HG03521 (cell line): ENCODE measurements around the gene CPNE5.
"Not testable (repeated sequence)": the region's sequence is repeated elsewhere in the genome, so short reads cannot be mapped to it uniquely, and the experiment has no call there.

ENCODE experiments used
- ATAC-seq: cut with Tn5 transposase; IDR thresholded peaks from one replicate; pipeline ENCODE4 v1.9.1; 2021; ENCODE audit warnings: mild to moderate bottlenecking, moderate library complexity; ENCODE audit not compliant: unreplicated experiment

CPNE5 gene

GRCh38 chr6:36817176-36817817 lies 21.9 kb downstream of the CPNE5 start:
- ATAC-seq: no peak

GRCh38 chr6:36815962-36816735 lies 23.1 kb downstream of the CPNE5 start:
- no peak for ATAC-seq

- ATAC-seq: no peak
Observed at GRCh38 chr6:36814249-36814648, 25.0 kb downstream of the CPNE5 start.

DNA sequence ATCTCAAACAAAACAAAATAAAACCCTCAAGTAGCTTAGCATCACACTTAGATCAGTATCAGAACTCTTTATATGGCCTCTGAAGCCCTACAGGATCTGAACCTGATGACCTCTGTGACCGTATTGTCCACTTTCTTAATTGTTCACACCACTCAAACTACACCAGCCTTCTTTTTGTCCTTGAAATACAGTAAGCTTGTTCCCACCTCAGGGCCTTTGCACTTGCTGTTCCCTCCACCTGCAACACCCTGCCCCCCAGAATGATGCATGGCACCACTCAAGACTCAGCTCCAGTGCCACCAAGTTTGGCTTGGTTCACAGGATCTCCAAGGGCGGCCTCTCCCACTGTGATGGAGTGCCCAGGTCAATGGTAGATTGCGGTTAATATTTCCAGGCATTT lies 25.7 kb downstream of the CPNE5 start:
- no peak for ATAC-seq

DNA sequence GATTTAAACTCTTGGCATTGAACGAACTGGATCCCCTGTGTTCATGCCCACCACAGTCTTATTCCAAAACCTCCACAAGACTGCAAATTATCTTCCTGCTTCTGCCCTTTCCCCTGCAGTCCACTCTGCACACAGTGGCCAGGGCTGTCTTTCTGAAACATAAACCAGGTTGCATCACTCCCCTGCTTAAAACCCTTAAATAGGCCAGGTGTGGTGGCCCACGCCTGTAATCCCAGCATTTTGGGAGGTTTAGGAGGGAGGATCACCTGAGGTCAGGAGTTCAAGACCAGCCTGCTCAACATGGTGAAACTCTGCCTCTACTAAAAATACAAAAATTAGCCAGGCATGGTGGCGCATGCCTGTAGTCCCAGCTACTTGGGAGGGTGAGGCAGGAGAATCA lies 26.2 kb downstream of the CPNE5 start:
- ATAC-seq: not testable (repeated sequence)

DNA sequence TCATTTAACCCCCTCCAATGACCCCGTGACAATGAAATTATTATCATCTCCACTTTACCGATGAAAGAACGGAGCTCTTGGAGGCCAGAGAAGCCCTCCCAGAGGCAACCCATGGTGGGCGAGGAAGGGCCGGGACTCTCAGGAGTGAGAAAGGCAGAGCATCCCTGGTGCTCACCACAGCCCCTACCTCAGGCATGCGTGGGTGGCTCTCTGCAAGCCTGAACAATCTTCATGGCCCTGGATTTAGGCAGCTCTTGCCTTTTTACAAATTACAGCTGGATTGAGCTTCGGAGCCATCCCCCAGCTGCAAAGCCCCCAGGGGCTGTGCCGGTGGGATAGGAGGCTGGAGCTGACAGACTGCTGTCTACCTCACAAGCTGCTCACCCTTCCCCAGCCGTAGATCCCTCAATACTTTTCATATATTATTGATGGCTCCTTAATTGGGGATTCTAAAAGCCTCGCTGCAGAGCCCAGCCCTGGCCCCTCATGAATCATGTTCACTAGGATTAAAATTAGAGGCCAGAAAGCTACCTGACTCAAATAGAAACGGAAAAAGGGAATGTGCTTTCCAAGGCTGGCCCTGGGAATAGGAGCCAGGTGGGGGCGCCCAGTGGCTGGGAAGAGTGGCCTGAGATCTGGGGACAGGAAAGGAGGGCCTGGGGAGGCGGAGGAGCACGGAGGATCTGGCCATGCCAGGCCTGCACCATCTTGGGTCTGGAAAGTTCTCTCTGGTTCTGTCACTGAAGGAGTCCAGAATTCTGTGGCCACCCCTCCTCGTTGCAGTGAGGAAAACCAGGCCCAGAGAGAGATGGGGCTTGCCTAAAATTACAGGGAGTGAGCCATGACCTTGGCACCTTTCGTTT lies 29.1 kb downstream of the CPNE5 start:
- ATAC-seq: no peak

DNA sequence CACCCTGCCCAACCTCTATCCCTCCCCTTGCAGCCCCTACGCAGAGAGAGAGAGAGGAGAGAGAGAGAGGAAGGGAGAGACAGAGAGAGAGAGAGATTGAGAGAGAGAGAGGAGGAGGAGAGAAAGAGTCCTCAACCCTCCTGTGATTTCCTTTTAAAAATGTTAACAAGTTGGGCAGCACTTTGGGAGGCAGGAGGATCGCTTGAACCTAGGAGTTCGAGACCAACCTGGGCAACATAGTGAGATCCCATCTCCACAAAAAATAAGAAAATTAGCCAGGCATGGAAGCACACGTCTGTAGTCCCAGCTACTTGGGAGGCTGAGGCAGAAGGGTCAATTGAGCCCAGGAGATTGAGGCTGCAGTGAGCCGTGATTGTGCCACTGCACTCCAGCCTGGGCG lies 30.1 kb downstream of the CPNE5 start:
- no peak for ATAC-seq

- ATAC-seq: no peak
Observed at GRCh38 chr6:36808634-36809033, 30.6 kb downstream of the CPNE5 start.

DNA sequence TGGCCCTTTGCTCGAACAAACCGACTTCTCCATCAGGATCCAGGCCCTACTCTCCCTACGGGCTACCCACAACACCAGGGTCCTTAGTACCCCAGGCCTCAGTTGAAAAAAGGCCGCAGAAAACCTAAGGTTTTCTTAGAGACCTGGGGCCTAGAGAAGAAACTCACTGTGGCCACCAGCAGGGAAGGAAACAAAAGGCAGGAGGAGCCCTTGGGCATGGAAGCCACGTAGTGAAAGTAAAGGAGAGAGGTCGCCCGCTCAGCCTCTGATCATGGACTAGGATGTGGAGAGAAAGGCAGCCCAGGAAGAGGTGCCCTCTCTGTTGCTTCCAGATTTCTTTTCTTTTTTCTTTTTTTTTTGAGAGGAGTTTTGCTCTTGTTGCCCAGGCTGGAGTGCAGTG lies 31.5 kb downstream of the CPNE5 start:
- no peak for ATAC-seq

DNA sequence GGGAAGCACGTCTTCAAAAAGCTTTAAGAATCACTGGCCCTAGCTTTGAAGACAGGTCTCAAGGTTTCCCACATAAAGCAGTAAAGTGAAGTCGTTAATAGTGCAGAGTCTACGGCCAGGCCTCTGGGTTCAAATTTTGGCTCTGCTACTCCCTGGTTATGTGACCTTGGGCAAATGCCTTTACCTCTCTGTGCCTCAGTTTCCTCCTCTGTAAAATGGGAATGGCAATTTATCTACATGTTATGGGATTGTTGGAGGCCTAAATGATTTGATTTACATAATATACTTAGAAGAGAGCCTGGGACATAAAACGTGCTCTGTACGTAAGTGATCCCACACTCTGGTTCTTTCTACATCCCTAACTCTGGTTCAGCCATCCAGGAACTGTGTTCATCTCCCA lies 32.1 kb downstream of the CPNE5 start:
- ATAC-seq: no peak

DNA sequence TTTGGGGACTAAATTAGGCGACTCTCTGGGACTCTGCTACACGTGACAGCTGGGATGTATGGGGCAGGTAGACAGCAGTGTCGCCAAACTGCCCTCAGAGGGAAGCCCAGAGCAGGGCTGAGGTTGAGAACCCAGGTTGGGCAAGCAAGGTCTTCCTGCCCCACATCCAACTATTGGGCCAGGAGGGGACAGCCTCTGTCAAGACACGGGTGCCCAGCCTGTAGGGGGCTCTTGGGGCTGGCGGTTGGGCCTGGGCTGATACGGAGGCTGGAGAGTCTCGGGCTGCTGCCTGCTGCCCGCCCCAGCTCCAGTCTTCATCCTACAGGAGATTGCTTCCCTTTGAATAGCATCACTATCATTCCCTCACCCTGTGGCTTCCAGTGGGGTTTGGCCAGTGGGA lies 33.3 kb downstream of the CPNE5 start:
- no peak for ATAC-seq

- no peak for ATAC-seq
Observed at GRCh38 chr6:36805096-36805797, 34.0 kb downstream of the CPNE5 start.

GRCh38 chr6:36804563-36804962 lies 34.7 kb downstream of the CPNE5 start:
- no peak for ATAC-seq

GRCh38 chr6:36803908-36804307 lies 35.3 kb downstream of the CPNE5 start:
- ATAC-seq: no peak

DNA sequence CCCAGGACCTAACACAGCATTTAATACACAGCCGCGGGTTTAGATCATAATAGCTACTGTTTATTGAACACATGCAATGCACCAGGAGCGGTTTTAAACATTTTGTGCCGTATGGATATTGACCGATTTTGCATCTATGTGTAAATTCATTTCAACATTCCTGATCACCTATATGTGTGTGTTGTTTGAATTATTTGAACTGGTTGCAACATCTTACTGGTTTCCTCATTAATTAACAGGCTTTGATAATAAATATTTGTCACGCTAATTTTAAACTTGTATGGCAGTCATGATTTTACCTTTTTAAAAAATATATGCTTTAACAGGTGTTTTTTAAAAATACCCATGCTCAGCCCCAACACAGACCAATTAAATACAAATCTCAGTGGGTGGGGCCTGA lies 35.8 kb downstream of the CPNE5 start:
- ATAC-seq: no peak

GRCh38 chr6:36800223-36801076 lies 38.8 kb downstream of the CPNE5 start:
- no peak for ATAC-seq

GRCh38 chr6:36798852-36799251 lies 40.4 kb downstream of the CPNE5 start:
- no peak for ATAC-seq

- no peak for ATAC-seq
Observed at GRCh38 chr6:36797653-36798052, 41.6 kb downstream of the CPNE5 start.

DNA sequence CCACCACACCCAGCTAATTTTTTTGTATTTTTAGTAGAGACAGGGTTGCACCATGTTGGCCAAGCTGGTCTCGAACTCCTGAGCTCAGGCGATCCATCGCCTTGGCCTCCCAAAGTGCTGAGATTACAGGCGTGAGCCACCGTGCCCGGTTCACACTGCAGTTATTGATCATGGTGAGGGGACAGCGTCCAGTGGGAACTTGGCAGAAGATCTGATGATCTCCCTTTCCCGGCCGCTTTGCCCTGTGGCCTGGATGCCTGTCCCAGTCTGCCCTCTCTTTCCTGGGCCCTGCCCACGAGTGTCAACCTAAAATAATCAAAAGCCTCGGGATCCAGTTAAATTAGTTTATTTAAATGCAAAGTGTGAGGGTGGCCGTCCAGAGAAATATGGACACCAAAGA lies 42.2 kb downstream of the CPNE5 start:
- no peak for ATAC-seq

DNA sequence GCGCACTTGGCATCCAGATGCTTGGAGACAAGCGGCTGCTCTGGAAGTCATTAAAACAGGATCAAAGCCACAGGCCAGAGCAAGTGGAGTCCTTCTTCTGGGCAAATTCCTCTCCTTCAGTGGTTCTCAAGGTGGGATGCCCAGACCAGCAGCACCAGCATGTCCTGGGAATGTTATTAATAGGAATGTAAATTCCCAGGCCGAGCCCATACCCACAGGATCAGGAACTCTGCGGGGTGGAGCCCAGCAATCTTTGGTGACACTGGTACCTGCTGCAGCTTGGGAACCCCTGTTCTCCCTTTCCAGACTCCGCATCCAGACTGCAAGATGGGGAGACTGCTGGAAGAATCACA lies 44.6 kb downstream of the CPNE5 start:
- no peak for ATAC-seq
